OCI-LY3 (cell line): Measurements from ENCODE around the gene TLR9.

Experiments
- CTCF ChIP-seq: fragments of 200-600, 300-600 bp; sonication (generic); IDR thresholded peaks from 2 replicates; pipeline ENCODE4 v1.5.1; 2014; ENCODE audit warnings: antibody characterized with exemption, low read length, low read depth
- EZH2phosphoT487 ChIP-seq: fragments of 200-600 bp; shearing (Covaris generic); IDR thresholded peaks from 2 replicates; pipeline ENCODE4 v1.6.1; 2018; ENCODE audit warnings: antibody characterized with exemption, mixed run types, low read depth

GRCh38 chr3:52197499-52197841 lies 28.0 kb downstream of the TLR9 start:
- TF ChIP-seq CTCF, result no peak
- no peak for TF ChIP-seq EZH2phosphoT487
